Astrocyte (in vitro differentiated cells and primary cell): ENCODE results near the gene EGFR.

Experiments
- CTCF ChIP-seq: IDR thresholded peaks from 2 replicates; pipeline ENCODE4 v1.5.1; 2011; ENCODE audit warnings: low read depth, mild to moderate bottlenecking, inconsistent platforms, low read length, moderate library complexity; ENCODE audit not compliant: insufficient read depth
- EZH2 ChIP-seq: IDR thresholded peaks from 2 replicates; pipeline ENCODE4 v1.6.1; 2012; ENCODE audit warnings: mild to moderate bottlenecking, low read length, inconsistent platforms; ENCODE audit not compliant: insufficient read depth

- TF ChIP-seq CTCF (no peak), EZH2 (no peak)
Observed at GRCh38 chr7:55124989-55125875, 106.4 kb downstream of the EGFR start.
